Smooth muscle cell (in vitro differentiated cells): Measurements from ENCODE around the gene PRR5L. TPM values are rescaled to one million over a fixed set of nuclear protein-coding genes. Genes with fewer than 3 reads are reported as not detected.

Experiments used
- DNase-seq: peaks from one replicate; lab custom pipeline; 2025; ENCODE audit not compliant: unreplicated experiment; lab: John Stamatoyannopoulos, UW
- H2AFZ ChIP-seq: fragments of 200-600 bp; sonication (generic); 2 replicates; pipeline ENCODE4 v1.6.0; 2016; ENCODE audit warnings: antibody characterized with exemption, low read depth, mild to moderate bottlenecking
- H3F3A ChIP-seq: fragments of 200-600 bp; sonication (generic); 2 replicates; pipeline ENCODE4 v1.6.0; 2017; ENCODE audit warnings: antibody characterized with exemption, low read depth
- H3K27ac ChIP-seq: fragments of 200-600 bp; sonication (generic); 2 replicates; pipeline ENCODE4 v1.5.1; 2016; ENCODE audit warnings: low read depth, mild to moderate bottlenecking
- H3K27me3 ChIP-seq: fragments of 200-600 bp; sonication (generic); 2 replicates; pipeline ENCODE4 v1.6.1; 2016; ENCODE audit warnings: low read depth, mild to moderate bottlenecking
- H3K36me3 ChIP-seq: fragments of 200-600 bp; sonication (generic); 2 replicates; pipeline ENCODE4 v1.5.1; 2016; ENCODE audit warnings: low read depth
- H3K4me1 ChIP-seq: fragments of 200-600 bp; sonication (generic); 2 replicates; pipeline ENCODE4 v1.5.1; 2016; ENCODE audit warnings: low read depth
- H3K4me2 ChIP-seq: fragments of 200-600 bp; sonication (generic); 2 replicates; pipeline ENCODE4 v1.6.0; 2016; ENCODE audit warnings: mild to moderate bottlenecking
- H3K4me3 ChIP-seq: fragments of 200-600 bp; sonication (generic); 2 replicates; pipeline ENCODE4 v1.5.1; 2016; ENCODE audit warnings: mild to moderate bottlenecking
- H3K79me2 ChIP-seq: fragments of 200-600 bp; sonication (generic); 2 replicates; pipeline ENCODE4 v1.6.0; 2016; ENCODE audit warnings: low read depth, mild to moderate bottlenecking
- H3K9ac ChIP-seq: fragments of 200-600 bp; sonication (generic); 2 replicates; pipeline ENCODE4 v1.6.0; 2016; ENCODE audit warnings: low read depth
- H3K9me3 ChIP-seq: fragments of 200-600 bp; sonication (generic); replicated peaks from 2 replicates; pipeline ENCODE4 v1.5.1; 2016; ENCODE audit warnings: low read depth
- H4K20me1 ChIP-seq: fragments of 200-600 bp; sonication (generic); 2 replicates; pipeline ENCODE4 v1.6.0; 2016; ENCODE audit warnings: low read depth
- CTCF ChIP-seq: fragments of 200-600 bp; sonication (generic); IDR thresholded peaks from 2 replicates; pipeline ENCODE4 v1.5.1; 2017; ENCODE audit warnings: borderline replicate concordance, mild to moderate bottlenecking, antibody characterized with exemption; ENCODE audit not compliant: insufficient read depth, poor library complexity, severe bottlenecking
- WGBS: methylation state at CpG from one replicate; pipeline ENCODE4 v1.1.7; 2016; ENCODE audit warnings: low lambda C conversion rate; 5-methylcytosine and 5-hydroxymethylcytosine counted together
- polyA plus RNA-seq: library from polyadenylated mRNA; unstranded; fragments of >200 nt; fragmentation: Nextera tagmentation; extraction: Ambion mirVana; gene quantifications from 2 replicates; pipeline ENCODE4 v1.2.1, GENCODE V29; 2016
- total RNA-seq: library from RNA; depleted of rRNA; stranded (reverse); fragments of >200 nt; gene quantifications from 2 replicates; pipeline ENCODE4 v1.2.3, GENCODE V29; 2014

Gene PRR5L
- total and polyA plus RNA-seq, 2 experiments from 2014 or later: 21.4 to 41.4 TPM

GRCh38 chr11:36376009-36376887 is 80.2 kb downstream of the PRR5L start:
- WGBS: 2% methylated on average over 50 of the region's 55 CpGs
- Histone ChIP-seq H4K20me1 (no peaks in the 10 kb centered on the region), H2AFZ (peak overlapping the region; percentile 86), H3K4me1 (peaks cover 15% of the 10 kb centered on the region), H3K4me2 (peak overlapping the region; percentile 88), H3K4me3 (peak overlapping the region; percentile 61), H3K27me3 (no peaks in the 10 kb centered on the region), H3K9me3 (no peaks in the 10 kb centered on the region), H3F3A (peaks cover 7% of the 10 kb centered on the region), H3K36me3 (no peaks in the 10 kb centered on the region), H3K27ac (peak overlapping the region; percentile 72), H3K9ac (peak overlapping the region; percentile 60), H3K79me2 (peaks cover 27% of the 10 kb centered on the region)
- no peak for TF ChIP-seq CTCF
- DNase-seq: no peak

GRCh38 chr11:36376888-36377758 is 81.0 kb downstream of the PRR5L start:
- peak; percentile 75 for TF ChIP-seq CTCF
- peak; percentile 53 for DNase-seq
- Histone ChIP-seq H3K9ac (peak overlapping the region; percentile 60), H3K9me3 (no peaks in the 10 kb centered on the region), H3K27me3 (no peaks in the 10 kb centered on the region), H3K4me2 (peak overlapping the region; percentile 88), H4K20me1 (no peaks in the 10 kb centered on the region), H3K4me1 (peaks cover 15% of the 10 kb centered on the region), H3K36me3 (no peaks in the 10 kb centered on the region), H3K79me2 (peaks cover 27% of the 10 kb centered on the region), H2AFZ (peak overlapping the region; percentile 86), H3K4me3 (peak overlapping the region; percentile 61), H3F3A (peaks cover 7% of the 10 kb centered on the region), H3K27ac (peak overlapping the region; percentile 72)
- 1% methylated on average over 66 of the region's 68 CpGs for WGBS

- Histone ChIP-seq H3K27me3 (no peaks in the 10 kb centered on the region), H3K4me3 (peak overlapping the region; percentile 61), H3K4me2 (peak overlapping the region; percentile 88), H3K9me3 (no peaks in the 10 kb centered on the region), H4K20me1 (no peaks in the 10 kb centered on the region), H3K4me1 (peaks cover 15% of the 10 kb centered on the region), H3K36me3 (no peaks in the 10 kb centered on the region), H2AFZ (peak overlapping the region; percentile 86), H3K9ac (peak overlapping the region; percentile 60), H3K27ac (peak overlapping the region; percentile 72), H3K79me2 (peaks cover 33% of the 10 kb centered on the region), H3F3A (peaks cover 7% of the 10 kb centered on the region)
- no peak for DNase-seq
- 23% methylated on average over 22 of the region's 22 CpGs for WGBS
- TF ChIP-seq CTCF: no peak
Measured at GRCh38 chr11:36377759-36378564, 81.9 kb downstream of the PRR5L start.
